HepG2 (cell line): Measurements from ENCODE around the gene DQX1. TPM values are rescaled to one million over a fixed set of nuclear protein-coding genes. Genes with fewer than 3 reads are reported as not detected.
A peak's percentile ranks its signal among the peaks of the same experiment; 100 is the strongest.

Source experiments
- AGO2 ChIP-seq: fragments of 200-400 bp; formaldehyde crosslinking; optimal IDR thresholded peaks from 2 replicates; pipeline ENCODE3; 2017; ENCODE audit warnings: mild to moderate bottlenecking, low read depth, low read length, moderate library complexity
- ATF3 ChIP-seq: sonication (generic); formaldehyde crosslinking; IDR thresholded peaks from 2 replicates; pipeline ENCODE4 v1.4.0; 2020; ENCODE audit warnings: missing genetic modification reagents
- MAFK ChIP-seq, 2 experiments: IDR thresholded peaks in 1 of 2; conservative IDR thresholded peaks in 1 of 2; 2 replicates each; pipeline ENCODE4 v1.6.1; 2011; ENCODE audit warnings: improper control_type of control experiment in 2 of 2, low read length in 2 of 2
- MAZ ChIP-seq, 2 experiments: sonication (generic) in 1 of 2; formaldehyde crosslinking in 1 of 2; IDR thresholded peaks; 2 replicates each; pipeline versions ENCODE4 v1.5.0 to v1.6.1; 2012 to 2020; ENCODE audit warnings: low read depth in 2 of 2, mild to moderate bottlenecking in 2 of 2, borderline replicate concordance in 1 of 2, improper control_type of control experiment in 1 of 2, low read length in 1 of 2, missing genetic modification reagents in 1 of 2, moderate library complexity in 1 of 2
- MEIS2 ChIP-seq: sonication (generic); formaldehyde crosslinking; IDR thresholded peaks from 2 replicates; pipeline ENCODE4 v1.9.0; 2021; ENCODE audit warnings: mild to moderate bottlenecking, missing genetic modification reagents
- MZF1 ChIP-seq: sonication (generic); formaldehyde crosslinking; IDR thresholded peaks from 2 replicates; pipeline ENCODE4 v1.8.1; 2023; ENCODE audit warnings: mild to moderate bottlenecking, missing genetic modification reagents, borderline replicate concordance
- PCBP1 ChIP-seq: fragments of 200-400 bp; formaldehyde crosslinking; IDR thresholded peaks from 2 replicates; pipeline ENCODE4 v1.6.1; 2017; ENCODE audit warnings: mild to moderate bottlenecking, low read depth, low read length, borderline replicate concordance
- PHF21A ChIP-seq: sonication (generic); formaldehyde crosslinking; IDR thresholded peaks from 2 replicates; pipeline ENCODE4 v1.5.0; 2020; ENCODE audit warnings: mild to moderate bottlenecking, missing genetic modification reagents
- STAT5B ChIP-seq: sonication (generic); formaldehyde crosslinking; IDR thresholded peaks from 2 replicates; pipeline ENCODE4 v1.4.0; 2020; ENCODE audit warnings: missing genetic modification reagents
- TOE1 ChIP-seq: sonication (generic); formaldehyde crosslinking; IDR thresholded peaks from 2 replicates; pipeline ENCODE4 v1.4.0; 2020; ENCODE audit warnings: mild to moderate bottlenecking, missing genetic modification reagents
- ZNF574 ChIP-seq: sonication (generic); formaldehyde crosslinking; IDR thresholded peaks from 2 replicates; pipeline ENCODE4 v1.4.0; 2020; ENCODE audit warnings: missing genetic modification reagents
- ZNF770 ChIP-seq: sonication (generic); formaldehyde crosslinking; IDR thresholded peaks from 2 replicates; pipeline ENCODE4 v1.5.0; 2020; ENCODE audit warnings: mild to moderate bottlenecking, missing genetic modification reagents
- polyA plus RNA-seq, 8 experiments: library from polyadenylated mRNA; depleted of rRNA in 3 of 8; stranded (reverse) in 7 of 8; unstranded in 1 of 8; fragments of >200 nt; fragmentation: Illumina TruSeq in 4 of 8; extraction: Trizol in 4 of 8; gene quantifications; 2 replicates each; pipeline versions ENCODE4 v1.2.1 to v1.2.3, GENCODE V29; 2011 to 2016; ENCODE audit warnings: low read depth in 4 of 8, missing spikeins in 1 of 8, mixed read lengths in 1 of 8; ENCODE audit not compliant: insufficient read depth in 1 of 8
- total RNA-seq, 5 experiments: library from RNA; depleted of rRNA; stranded (reverse); fragments of >200 nt; fragmentation: Illumina TruSeq; extraction: Trizol; gene quantifications; 2 replicates each; pipeline ENCODE4 v1.2.3, GENCODE V29; 2016; ENCODE audit warnings: low read depth in 1 of 5
- TF ChIP-seq, protein P1 (sequence below): sonication (generic); formaldehyde crosslinking; IDR thresholded peaks from 2 replicates; pipeline ENCODE4 v1.8.0; 2022; ENCODE audit warnings: low read depth, missing genetic modification reagents
- TF ChIP-seq, protein P2 (sequence below): sonication (generic); formaldehyde crosslinking; IDR thresholded peaks from 2 replicates; pipeline ENCODE4 v1.8.0; 2022; ENCODE audit warnings: mild to moderate bottlenecking, missing genetic modification reagents, moderate library complexity

DQX1 gene
- total and polyA plus RNA-seq, 2 of the 13 experiments (the other 11 are each of a cell fraction or from before 2014, with no cell fraction given), result 27.6 to 89.8 TPM

GRCh38 chr2:74513605-74514367, 12.2 kb downstream of the DQX1 start (continued):
- TF ChIP-seq, protein P1, sequence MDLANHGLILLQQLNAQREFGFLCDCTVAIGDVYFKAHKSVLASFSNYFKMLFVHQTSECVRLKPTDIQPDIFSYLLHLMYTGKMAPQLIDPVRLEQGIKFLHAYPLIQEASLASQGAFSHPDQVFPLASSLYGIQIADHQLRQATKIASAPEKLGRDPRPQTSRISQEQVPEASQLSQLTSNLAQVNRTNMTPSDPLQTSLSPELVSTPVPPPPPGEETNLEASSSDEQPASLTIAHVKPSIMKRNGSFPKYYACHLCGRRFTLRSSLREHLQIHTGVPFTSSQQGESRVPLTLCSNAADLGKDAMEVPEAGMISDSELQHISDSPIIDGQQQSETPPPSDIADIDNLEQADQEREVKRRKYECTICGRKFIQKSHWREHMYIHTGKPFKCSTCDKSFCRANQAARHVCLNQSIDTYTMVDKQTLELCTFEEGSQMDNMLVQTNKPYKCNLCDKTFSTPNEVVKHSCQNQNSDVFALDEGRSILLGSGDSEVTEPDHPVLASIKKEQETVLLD (CRISPR knock-in tag), result 0 out of 2 replicates have a peak, but pooled peaks have one; percentile 6
- TF ChIP-seq STAT5B (CRISPR knock-in tag) (no peak), MEIS2 (CRISPR knock-in tag) (no peak), MAZ (IDR thresholded peaks at IDR 0.05; ENCODE audit: borderline replicate concordance, low read depth, low read length) (no peak), MAZ (CRISPR knock-in tag; IDR thresholded peaks at IDR 0.05; ENCODE audit: low read depth) (0 out of 2 replicates have a peak, but pooled peaks have one; percentile 2), PCBP1 (0 out of 2 replicates have a peak, but pooled peaks have one; percentile 32), ZNF574 (CRISPR knock-in tag) (no peak; the same call in 1 of the 2 replicates), PHF21A (no peak), TOE1 (CRISPR knock-in tag) (0 out of 2 replicates have a peak, but pooled peaks have one; percentile 3), MZF1 (CRISPR knock-in tag) (no peak), MAFK (conservative IDR thresholded peaks at IDR 0.05 in 1 of 2, IDR thresholded peaks at IDR 0.05 in 1 of 2; ENCODE audit: low read length in 2 of 2) (peak; percentile 38 to 62), ATF3 (CRISPR knock-in tag) (no peak), AGO2 (peak; percentile 15), ZNF770 (CRISPR knock-in tag) (peak; percentile 84)
- TF ChIP-seq, protein P2, sequence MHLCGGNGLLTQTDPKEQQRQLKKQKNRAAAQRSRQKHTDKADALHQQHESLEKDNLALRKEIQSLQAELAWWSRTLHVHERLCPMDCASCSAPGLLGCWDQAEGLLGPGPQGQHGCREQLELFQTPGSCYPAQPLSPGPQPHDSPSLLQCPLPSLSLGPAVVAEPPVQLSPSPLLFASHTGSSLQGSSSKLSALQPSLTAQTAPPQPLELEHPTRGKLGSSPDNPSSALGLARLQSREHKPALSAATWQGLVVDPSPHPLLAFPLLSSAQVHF, result 0 out of 2 replicates have a peak, but pooled peaks have one; percentile 63
